Naive thymus-derived CD4-positive, alpha-beta T cell (primary cell): ENCODE data around the gene MOSPD3. TPM values are rescaled to one million over a fixed set of nuclear protein-coding genes. Genes with fewer than 3 reads are reported as not detected.
A peak's percentile ranks its signal among the peaks of the same experiment; 100 is the strongest.

Experiments
- ATAC-seq: fragments of 150-1000 bp; cut with Tn5 transposase; 2 replicates; pipeline ENCODE4 v1.10.0; 2021; ENCODE audit warnings: mild to moderate bottlenecking, moderate library complexity
- CTCF ChIA-PET: fragments of 350-600 bp; sonication (Branson Sonifier 250); formaldehyde crosslinking; loops from one replicate; lab custom pipeline; 2021; ENCODE audit warnings: antibody characterized with exemption; lab: Charles Lee
- POLR2A ChIA-PET: fragments of 350-600 bp; sonication (Branson Sonifier 250); formaldehyde crosslinking; loops from one replicate; lab custom pipeline; 2021; ENCODE audit warnings: antibody characterized with exemption, inconsistent platforms; lab: Charles Lee
- DNase-seq, 9 donors: peaks; one replicate each; pipeline versions ENCODE4 v3.0.0 to v3.0.0-alpha.2; 2020 to 2022; ENCODE audit warnings: mixed read lengths in 1 of 9
- H3K27ac ChIP-seq: one replicate; pipeline ENCODE4 v1.7.0; 2013; ENCODE audit warnings: mild to moderate bottlenecking, low read depth, low read length, moderate library complexity
- H3K27me3 ChIP-seq, 2 donors: one replicate each; pipeline ENCODE4 v1.7.0; 2013; ENCODE audit warnings: low read length in 2 of 2, mild to moderate bottlenecking in 2 of 2, moderate library complexity in 2 of 2; ENCODE audit not compliant: control insufficient read depth in 2 of 2, insufficient read depth in 2 of 2
- H3K36me3 ChIP-seq, 3 experiments: 1 replicate in 2 of 3; 2 replicates in 1 of 3; pipeline ENCODE4 v1.7.0; 2013; ENCODE audit warnings: low read length in 3 of 3, mild to moderate bottlenecking in 3 of 3, moderate library complexity in 1 of 3; ENCODE audit not compliant: insufficient read depth in 3 of 3, control insufficient read depth in 2 of 3
- H3K4me1 ChIP-seq, 2 donors: one replicate each; pipeline ENCODE4 v1.7.0; 2013; ENCODE audit warnings: low read length in 2 of 2, mild to moderate bottlenecking in 2 of 2, moderate library complexity in 1 of 2; ENCODE audit not compliant: control insufficient read depth in 2 of 2, insufficient read depth in 2 of 2
- H3K4me3 ChIP-seq: 2 replicates; pipeline ENCODE4 v1.7.0; 2013; ENCODE audit warnings: mild to moderate bottlenecking, low read length
- H3K9me3 ChIP-seq, 3 experiments: 1 replicate in 2 of 3; 2 replicates in 1 of 3; pipeline ENCODE4 v1.7.0; 2013; ENCODE audit warnings: low read length in 3 of 3; ENCODE audit not compliant: control insufficient read depth in 2 of 3
- H3K27ac Mint-ChIP-seq, 9 donors: one replicate each; pipeline ENCODE4 v1.8.0; 2020 to 2022; ENCODE audit warnings: mixed read lengths in 9 of 9, mild to moderate bottlenecking in 8 of 9, moderate library complexity in 5 of 9, inconsistent platforms in 2 of 9
- H3K27me3 Mint-ChIP-seq, 5 donors: one replicate each; pipeline ENCODE4 v1.8.0; 2021 to 2022; ENCODE audit warnings: mixed read lengths in 5 of 5, mild to moderate bottlenecking in 1 of 5
- H3K36me3 Mint-ChIP-seq, 5 donors: one replicate each; pipeline ENCODE4 v1.8.0; 2020 to 2022; ENCODE audit warnings: mixed read lengths in 5 of 5, mild to moderate bottlenecking in 3 of 5, inconsistent platforms in 1 of 5
- H3K4me1 Mint-ChIP-seq, 7 donors: one replicate each; pipeline ENCODE4 v1.8.0; 2020 to 2022; ENCODE audit warnings: mixed read lengths in 7 of 7, mild to moderate bottlenecking in 3 of 7, inconsistent platforms in 1 of 7
- H3K4me3 Mint-ChIP-seq, 10 donors: one replicate each; pipeline ENCODE4 v1.8.0; 2020 to 2022; ENCODE audit warnings: mild to moderate bottlenecking in 10 of 10, mixed read lengths in 10 of 10, moderate library complexity in 6 of 10, inconsistent platforms in 2 of 10
- H3K9me3 Mint-ChIP-seq, 11 donors: one replicate each; pipeline ENCODE4 v1.8.0; 2020 to 2022; ENCODE audit warnings: mixed read lengths in 11 of 11, mild to moderate bottlenecking in 4 of 11, inconsistent platforms in 1 of 11, moderate library complexity in 1 of 11
- intact Hi-C, 2 donors: fragments of 100-400 bp; cut with micrococcal nuclease; formaldehyde crosslinking; loops; one replicate each; pipeline ENCODE4 v1.15.1; 2023
- polyA plus RNA-seq, 2 donors: library from polyadenylated mRNA; unstranded; fragments of 300-500 nt; fragmentation: Illumina TruSeq; gene quantifications; one replicate each; pipeline ENCODE4 v1.2.3, GENCODE V29; 2021
- total RNA-seq, 6 experiments: library from RNA in 5 of 6; stranded (reverse) in 5 of 6; gene quantifications; 1 replicate in 5 of 6; 2 replicates in 1 of 6; pipeline ENCODE4 v1.2.3 and lab custom pipeline; 2021 to 2026

MOSPD3 gene
- total and polyA plus RNA-seq, 7 experiments from 2014 or later: 8.8 to 54.9 (median 14.7) TPM

- CTCF ChIA-PET: interaction anchor here (0.5 to 2.8 kb wide), 9 partner anchors 13 to 341 kb away, joined by 3 to 17 read pairs (median 3); partner anchors contain the start of genes FBXO24, LRCH4 and POP7
- POLR2A ChIA-PET: interaction anchor here (0.6 to 7.0 kb wide), 26 partner anchors 9 to 1234 kb away, joined by 3 to 111 read pairs (median 6); partner anchors contain the start of genes FBXO24, GIGYF1, LRCH4 and MEPCE
- H3K4me3 Mint-ChIP-seq: peak overlapping the region; percentile 82 to 99 (median 96)
- intact Hi-C loops: loop anchor here (1.0 to 5.0 kb wide), 17 partner anchors 9 to 1232 kb away; partner anchors contain the start of genes AGFG2 (in 2 of the 2), FBXO24 (in 2 of the 2), GNB2 (in 2 of the 2) and LRCH4 (in 2 of the 2)
- peak overlapping the region; percentile 66 to 100 (median 93) for H3K27ac Mint-ChIP-seq
- peak overlapping the region; percentile 99 for H3K4me3 ChIP-seq
- peaks cover 0 to 3% (median 0%) of the 10 kb centered on the region in 5 donors for H3K27me3 Mint-ChIP-seq
- H3K27me3 ChIP-seq: no peaks in the 10 kb centered on the region
- H3K36me3 Mint-ChIP-seq: peaks cover 0 to 13% (median 3%) of the 10 kb centered on the region in 5 donors
- H3K9me3 Mint-ChIP-seq: peaks cover 0 to 3% (median 0%) of the 10 kb centered on the region in 11 donors
- DNase-seq (peak in 5 of 9 donors; percentile 35 to 42 (median 38)), ATAC-seq (no peak)
- H3K4me1 Mint-ChIP-seq: peaks cover 16 to 29% (median 24%) of the 10 kb centered on the region in 7 donors
- no peaks in the 10 kb centered on the region for H3K9me3 ChIP-seq
- peak overlapping the region; percentile 92 for H3K27ac ChIP-seq
- H3K4me1 ChIP-seq: peaks cover 10 to 16% of the 10 kb centered on the region in 2 donors
- H3K36me3 ChIP-seq: peaks cover 0 to 4% (median 0%) of the 10 kb centered on the region in 3 experiments
Measured at GRCh38 chr7:100612730-100613390, 520 bp downstream of the MOSPD3 start.

GRCh38 chr7:100613412-100614175, 1.3 kb downstream of the MOSPD3 start:
- Histone ChIP-seq H3K4me3 (peak overlapping the region; percentile 99), H3K36me3 (peaks cover 0 to 4% (median 0%) of the 10 kb centered on the region in 3 experiments), H3K9me3 (no peaks in the 10 kb centered on the region), H3K4me1 (peaks cover 10 to 16% of the 10 kb centered on the region in 2 donors), H3K27ac (peak overlapping the region; percentile 92), H3K27me3 (no peaks in the 10 kb centered on the region)
- Mint-ChIP-seq H3K4me3 (peak overlapping the region; percentile 62 to 99 (median 86)), H3K4me1 (peaks cover 16 to 29% (median 24%) of the 10 kb centered on the region in 7 donors), H3K27me3 (peaks cover 0 to 2% (median 0%) of the 10 kb centered on the region in 5 donors), H3K9me3 (peaks cover 0 to 3% (median 0%) of the 10 kb centered on the region in 11 donors), H3K27ac (peak overlapping the region in 5 of 9 donors; percentile 45 to 56 (median 53)), H3K36me3 (peaks cover 0 to 13% (median 3%) of the 10 kb centered on the region in 5 donors)
- DNase-seq: peak in 3 of 9 donors; percentile 22 to 33 (median 30)
- ATAC-seq: no peak
- ChIA-PET CTCF (interaction anchor here (0.6 to 2.8 kb wide), 6 partner anchors 27 to 341 kb away, joined by 3 to 17 read pairs (median 4); partner anchors contain the start of genes FBXO24, LRCH4 and POP7), POLR2A (interaction anchor here (0.6 to 7.0 kb wide), 14 partner anchors 12 to 1235 kb away, joined by 3 to 111 read pairs (median 6); partner anchors contain the start of genes FBXO24, GIGYF1, LRCH4 and POP7)
- intact Hi-C loops: loop anchor here (2.0 to 5.0 kb wide), 5 partner anchors 135 to 1233 kb away; partner anchors contain the start of genes GPC2 (in 1 of the 2), MEPCE (in 1 of the 2), STAG3 (in 1 of the 2) and TSC22D4 (in 1 of the 2)

GRCh38 chr7:100614308-100614861, 2.0 kb downstream of the MOSPD3 start:
- ATAC-seq (no peak), DNase-seq (no peak)
- ChIA-PET CTCF (interaction anchor here (0.6 to 2.8 kb wide), 4 partner anchors 9 to 91 kb away, joined by 3 to 17 read pairs (median 4); partner anchors contain the start of gene POP7), POLR2A (interaction anchor here (0.6 to 7.0 kb wide), 6 partner anchors 11 to 238 kb away, joined by 3 to 111 read pairs (median 14); partner anchors contain the start of genes FBXO24, LRCH4 and POP7)
- Mint-ChIP-seq H3K27ac (peak overlapping the region in 1 of 9 donors; percentile 55), H3K4me3 (peak overlapping the region in 5 of 10 donors; percentile 41 to 99 (median 85)), H3K27me3 (peaks cover 0 to 2% (median 0%) of the 10 kb centered on the region in 5 donors), H3K36me3 (peaks cover 0 to 13% (median 3%) of the 10 kb centered on the region in 5 donors), H3K4me1 (peaks cover 16 to 29% (median 24%) of the 10 kb centered on the region in 7 donors), H3K9me3 (peaks cover 0 to 3% (median 0%) of the 10 kb centered on the region in 11 donors)
- Histone ChIP-seq H3K4me3 (no peak overlapping the region), H3K27me3 (no peaks in the 10 kb centered on the region), H3K4me1 (peaks cover 10 to 16% of the 10 kb centered on the region in 2 donors), H3K27ac (no peak overlapping the region), H3K9me3 (no peaks in the 10 kb centered on the region), H3K36me3 (peaks cover 0 to 4% (median 0%) of the 10 kb centered on the region in 3 experiments)
- intact Hi-C loops: loop anchor here in 1 of 2 donors (5.0 kb wide), 1 partner anchor 273 kb away; the partner anchor contains the start of gene UFSP1

GRCh38 chr7:100620239-100620638, 7.9 kb downstream of the MOSPD3 start:
- no peak overlapping the region for H3K27ac Mint-ChIP-seq
- peaks cover 0 to 4% of the 10 kb centered on the region in 2 donors for H3K27me3 ChIP-seq
- H3K36me3 ChIP-seq: no peaks in the 10 kb centered on the region
- no peak for DNase-seq
- ChIA-PET CTCF (no interaction called here), POLR2A (interaction anchor here (0.5 kb wide), 1 partner anchor 26 kb away, joined by 3 read pairs; no protein-coding TSS in a partner anchor)
- no peaks in the 10 kb centered on the region for H3K9me3 ChIP-seq
- intact Hi-C loops: no loop called here
- H3K4me3 Mint-ChIP-seq: no peak overlapping the region
- no peak for ATAC-seq
- H3K27me3 Mint-ChIP-seq: no peaks in the 10 kb centered on the region
- no peak overlapping the region for H3K27ac ChIP-seq
- H3K4me1 Mint-ChIP-seq: peaks cover 5 to 19% (median 6%) of the 10 kb centered on the region in 7 donors
- peaks cover 0 to 23% (median 14%) of the 10 kb centered on the region in 5 donors for H3K36me3 Mint-ChIP-seq
- H3K4me1 ChIP-seq: no peaks in the 10 kb centered on the region
- H3K9me3 Mint-ChIP-seq: no peaks in the 10 kb centered on the region
- no peak overlapping the region for H3K4me3 ChIP-seq

- H3K27me3 ChIP-seq: peaks cover 0 to 4% of the 10 kb centered on the region in 2 donors
- POLR2A ChIA-PET: no interaction called here
- H3K4me3 Mint-ChIP-seq: no peak overlapping the region
- H3K4me1 ChIP-seq: peaks cover 0 to 2% of the 10 kb centered on the region in 2 donors
- no peak overlapping the region for H3K4me3 ChIP-seq
- H3K4me1 Mint-ChIP-seq: peaks cover 8 to 25% (median 11%) of the 10 kb centered on the region in 7 donors
- intact Hi-C loops: no loop called here
- H3K27ac Mint-ChIP-seq: no peak overlapping the region
- DNase-seq: no peak
- ATAC-seq: no peak
- no peaks in the 10 kb centered on the region for H3K27me3 Mint-ChIP-seq
- CTCF ChIA-PET: no interaction called here
- H3K36me3 ChIP-seq: no peaks in the 10 kb centered on the region
- H3K36me3 Mint-ChIP-seq: peaks cover 0 to 22% (median 14%) of the 10 kb centered on the region in 5 donors
- H3K9me3 Mint-ChIP-seq: no peaks in the 10 kb centered on the region
- no peak overlapping the region for H3K27ac ChIP-seq
- H3K9me3 ChIP-seq: no peaks in the 10 kb centered on the region
Measured at GRCh38 chr7:100620804-100621203, 8.5 kb downstream of the MOSPD3 start.
